Ishikawa (cell line): ENCODE data around the gene HEYL.

ENCODE experiments used
- CEBPB ChIP-seq: IDR thresholded peaks from 2 replicates; pipeline ENCODE4 v1.6.1; 2012
- CREB1 ChIP-seq: IDR thresholded peaks from 2 replicates; pipeline ENCODE4 v1.6.1; 2012; ENCODE audit warnings: low read depth
- EGR1 ChIP-seq: IDR thresholded peaks from 2 replicates; pipeline ENCODE4 v1.6.1; 2012
- EP300 ChIP-seq: IDR thresholded peaks from 2 replicates; pipeline ENCODE4 v1.6.1; 2012; ENCODE audit warnings: borderline replicate concordance
- FOXM1 ChIP-seq: IDR thresholded peaks from 2 replicates; pipeline ENCODE4 v1.6.1; 2012; ENCODE audit warnings: low read depth, borderline replicate concordance
- MAX ChIP-seq: IDR thresholded peaks from 2 replicates; pipeline ENCODE4 v1.6.1; 2012
- NFIC ChIP-seq: IDR thresholded peaks from 2 replicates; pipeline ENCODE4 v1.6.1; 2012
- RAD21 ChIP-seq: IDR thresholded peaks from 2 replicates; pipeline ENCODE4 v1.6.1; 2012; ENCODE audit warnings: low read depth
- REST ChIP-seq: IDR thresholded peaks from 2 replicates; pipeline ENCODE4 v1.6.1; 2012; ENCODE audit warnings: low read depth, mild to moderate bottlenecking
- TAF1 ChIP-seq: IDR thresholded peaks from 2 replicates; pipeline ENCODE4 v1.6.1; 2012; ENCODE audit warnings: low read depth, mild to moderate bottlenecking
- TCF12 ChIP-seq: IDR thresholded peaks from 2 replicates; pipeline ENCODE4 v1.6.1; 2012; ENCODE audit warnings: low read depth
- USF1 ChIP-seq: IDR thresholded peaks from 2 replicates; pipeline ENCODE4 v1.6.1; 2012
- YY1 ChIP-seq: IDR thresholded peaks from 2 replicates; pipeline ENCODE4 v1.6.1; 2012; ENCODE audit warnings: low read depth
- ZBTB7A ChIP-seq: IDR thresholded peaks from 2 replicates; pipeline ENCODE4 v1.6.1; 2012; ENCODE audit warnings: low read depth

GRCh38 chr1:39681999-39682398 is 42.6 kb upstream of the HEYL start:
- TF ChIP-seq MAX, result no peak
- no peak for TF ChIP-seq TCF12
- TF ChIP-seq REST, result no peak
- no peak for TF ChIP-seq ZBTB7A
- TF ChIP-seq FOXM1, result no peak
- TF ChIP-seq RAD21, result no peak
- no peak for TF ChIP-seq USF1
- TF ChIP-seq CREB1, result no peak
- TF ChIP-seq EP300, result no peak
- no peak for TF ChIP-seq YY1
- TF ChIP-seq TAF1, result no peak
- no peak for TF ChIP-seq EGR1
- TF ChIP-seq NFIC, result no peak
- TF ChIP-seq CEBPB, result no peak
